ENCODE results near the gene IPCEF1.
"Not testable (repeated sequence)": the region's sequence is repeated elsewhere in the genome, so short reads cannot be mapped to it uniquely, and the experiment has no call there.

DNA sequence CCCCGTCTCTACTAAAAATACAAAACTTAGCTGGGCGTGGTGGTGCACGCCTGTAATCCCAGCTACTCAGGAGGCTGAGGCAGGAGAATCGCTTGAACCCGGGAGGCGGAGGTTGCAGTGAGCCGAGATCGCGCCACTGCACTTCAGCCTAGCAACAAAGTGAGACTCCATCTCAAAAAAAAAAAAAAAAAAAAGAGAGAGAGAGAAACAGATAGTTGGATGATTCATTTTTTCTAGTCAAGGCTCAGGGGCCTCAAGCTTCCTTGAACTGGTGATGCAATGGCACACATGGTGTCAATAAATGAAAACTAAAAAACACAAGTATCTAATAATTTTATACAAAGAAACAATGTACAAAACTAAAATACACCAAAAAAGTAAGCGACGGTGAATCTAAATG lies 115.5 kb downstream of the IPCEF1 start:
- not testable (repeated sequence) for TF ChIP-seq CTCF (IDR thresholded peaks at IDR 0.05); POLR2AphosphoS5 (IDR thresholded peaks at IDR 0.05; ENCODE audit: low read depth, low read length); TCF7L2 (IDR thresholded peaks at IDR 0.05; ENCODE audit: low read depth, low read length)
- TF ChIP-seq, protein P1, sequence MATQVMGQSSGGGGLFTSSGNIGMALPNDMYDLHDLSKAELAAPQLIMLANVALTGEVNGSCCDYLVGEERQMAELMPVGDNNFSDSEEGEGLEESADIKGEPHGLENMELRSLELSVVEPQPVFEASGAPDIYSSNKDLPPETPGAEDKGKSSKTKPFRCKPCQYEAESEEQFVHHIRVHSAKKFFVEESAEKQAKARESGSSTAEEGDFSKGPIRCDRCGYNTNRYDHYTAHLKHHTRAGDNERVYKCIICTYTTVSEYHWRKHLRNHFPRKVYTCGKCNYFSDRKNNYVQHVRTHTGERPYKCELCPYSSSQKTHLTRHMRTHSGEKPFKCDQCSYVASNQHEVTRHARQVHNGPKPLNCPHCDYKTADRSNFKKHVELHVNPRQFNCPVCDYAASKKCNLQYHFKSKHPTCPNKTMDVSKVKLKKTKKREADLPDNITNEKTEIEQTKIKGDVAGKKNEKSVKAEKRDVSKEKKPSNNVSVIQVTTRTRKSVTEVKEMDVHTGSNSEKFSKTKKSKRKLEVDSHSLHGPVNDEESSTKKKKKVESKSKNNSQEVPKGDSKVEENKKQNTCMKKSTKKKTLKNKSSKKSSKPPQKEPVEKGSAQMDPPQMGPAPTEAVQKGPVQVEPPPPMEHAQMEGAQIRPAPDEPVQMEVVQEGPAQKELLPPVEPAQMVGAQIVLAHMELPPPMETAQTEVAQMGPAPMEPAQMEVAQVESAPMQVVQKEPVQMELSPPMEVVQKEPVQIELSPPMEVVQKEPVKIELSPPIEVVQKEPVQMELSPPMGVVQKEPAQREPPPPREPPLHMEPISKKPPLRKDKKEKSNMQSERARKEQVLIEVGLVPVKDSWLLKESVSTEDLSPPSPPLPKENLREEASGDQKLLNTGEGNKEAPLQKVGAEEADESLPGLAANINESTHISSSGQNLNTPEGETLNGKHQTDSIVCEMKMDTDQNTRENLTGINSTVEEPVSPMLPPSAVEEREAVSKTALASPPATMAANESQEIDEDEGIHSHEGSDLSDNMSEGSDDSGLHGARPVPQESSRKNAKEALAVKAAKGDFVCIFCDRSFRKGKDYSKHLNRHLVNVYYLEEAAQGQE (IDR thresholded peaks at IDR 0.05; ENCODE audit: insufficient read depth in 1 of 2, low read depth in 2 of 2, low read length in 1 of 2) = not testable (repeated sequence)
